ENCODE results near the gene CDC45.

The CDC45 gene

DNA sequence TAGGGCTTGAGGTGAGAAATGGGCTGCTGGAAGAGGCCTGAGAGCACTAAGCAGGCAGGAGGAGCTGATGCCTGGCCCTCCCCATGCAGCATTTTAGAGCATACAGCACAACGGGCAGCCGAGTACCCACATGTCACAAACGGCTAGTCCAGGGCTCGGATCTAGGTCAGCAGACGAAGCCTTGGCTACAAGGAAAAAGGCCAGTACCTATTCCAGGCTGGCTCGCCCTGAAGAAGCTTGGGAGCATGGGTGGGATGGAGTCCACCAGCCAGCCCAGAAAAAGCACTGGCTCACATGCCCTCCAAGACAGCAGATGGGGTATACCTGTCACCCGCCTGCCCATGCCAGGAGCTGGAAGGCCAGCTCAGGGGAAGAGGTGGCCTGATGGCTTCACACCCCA is 10.3 kb upstream of the CDC45 start:
- DNase-seq (ENCODE audit: low read depth): no peak

DNA sequence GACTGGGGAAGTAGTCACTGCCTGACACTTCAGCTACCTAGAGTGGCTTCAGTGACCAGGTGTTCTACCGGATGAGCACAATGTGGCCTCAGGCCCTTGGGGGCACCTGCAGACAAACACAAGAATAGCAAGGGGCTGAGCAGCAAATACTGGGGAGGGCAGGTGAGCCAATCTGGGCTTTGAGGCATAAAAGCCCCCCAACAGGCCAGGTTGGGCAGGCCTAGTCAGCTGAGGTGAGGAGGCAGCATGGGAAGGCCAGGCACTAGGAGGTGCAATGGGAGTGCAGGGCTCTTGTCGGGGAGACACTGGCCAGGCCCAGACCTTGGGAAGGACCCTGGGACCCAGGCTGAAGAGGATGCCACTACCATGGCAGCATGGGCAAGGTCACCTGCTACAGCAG is 9.7 kb upstream of the CDC45 start:
- DNase-seq (ENCODE audit: low read depth): no peak

DNA sequence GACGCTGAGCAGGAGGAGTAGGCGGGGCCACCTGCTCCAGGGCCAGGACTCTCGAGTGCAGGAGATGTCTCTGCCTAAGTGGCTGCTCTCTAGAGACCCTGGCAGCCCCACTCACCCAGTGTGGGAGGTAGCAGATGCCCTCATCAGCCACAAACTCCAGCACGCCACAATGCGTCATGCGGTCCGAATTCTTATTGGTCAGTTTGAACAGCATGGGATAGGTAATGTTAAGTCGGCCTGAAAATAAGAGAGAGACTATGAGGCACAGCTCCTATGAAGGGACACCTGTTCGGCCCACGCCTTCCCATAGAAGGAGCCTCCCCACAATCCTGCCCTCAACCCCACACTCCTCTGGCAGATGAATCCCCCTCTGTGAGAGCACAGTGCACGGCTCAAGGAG is 8.1 kb upstream of the CDC45 start:
- no peak for DNase-seq (ENCODE audit: low read depth)

DNA sequence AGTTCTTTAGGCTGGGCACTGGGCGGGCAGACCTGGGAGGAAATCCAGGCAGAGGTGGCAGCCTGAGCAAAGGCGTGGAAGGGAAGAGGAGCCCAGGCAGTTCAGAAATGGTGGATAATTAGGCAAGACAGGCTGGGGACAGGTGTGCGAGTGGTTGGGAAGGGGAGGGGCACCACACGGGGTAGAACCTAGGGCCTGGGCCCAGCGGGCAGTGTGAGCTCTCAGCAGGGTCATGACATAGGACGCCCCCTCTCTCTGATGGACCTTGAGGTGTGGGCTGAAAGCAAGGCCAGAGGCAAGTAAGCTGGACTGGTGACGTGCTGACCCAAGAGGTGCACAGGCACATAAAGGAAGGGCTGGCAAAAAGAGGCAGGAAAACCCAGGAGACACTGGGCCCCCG is 7.5 kb upstream of the CDC45 start:
- DNase-seq (ENCODE audit: low read depth): no peak

DNA sequence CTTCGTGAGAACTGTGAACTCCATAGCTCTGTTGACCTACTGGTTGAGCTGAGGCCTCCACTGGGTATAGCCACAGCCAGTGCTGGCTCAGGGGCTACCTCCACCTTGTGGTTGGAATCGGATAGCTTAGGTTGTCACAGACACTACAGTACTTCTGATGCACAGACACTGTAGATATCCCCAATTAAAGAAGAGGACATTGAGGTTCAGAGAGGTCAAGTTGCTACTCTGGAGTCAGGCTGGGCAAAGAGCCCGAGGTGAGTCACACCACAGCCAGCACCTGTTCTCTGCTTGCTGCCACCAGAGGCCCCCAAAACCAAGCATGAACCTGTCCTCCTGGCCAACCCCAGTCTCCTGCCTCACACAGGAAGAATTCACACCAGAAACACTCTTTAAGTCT is 6.1 kb upstream of the CDC45 start:
- DNase-seq (ENCODE audit: low read depth): no peak

DNA sequence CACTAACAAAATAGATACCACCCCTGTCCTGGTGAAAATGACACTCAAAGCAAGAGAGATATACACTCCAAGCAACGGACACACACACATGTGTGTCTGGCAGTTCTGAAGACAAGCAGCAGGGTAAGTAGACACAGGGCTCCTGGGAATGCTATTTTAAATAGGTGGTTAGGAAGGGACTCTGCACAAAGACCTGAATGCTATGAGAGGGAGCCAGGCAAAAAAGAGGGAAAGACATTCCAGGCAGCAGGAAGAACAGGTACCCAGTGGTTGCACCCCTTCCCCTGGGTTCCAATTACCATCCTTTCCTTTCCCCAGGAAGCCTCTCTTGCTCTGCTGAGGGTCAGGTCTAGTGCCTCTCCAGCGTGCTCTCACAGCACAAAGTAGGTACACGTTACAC is 3.7 kb upstream of the CDC45 start:
- no peak for DNase-seq (ENCODE audit: low read depth)

DNA sequence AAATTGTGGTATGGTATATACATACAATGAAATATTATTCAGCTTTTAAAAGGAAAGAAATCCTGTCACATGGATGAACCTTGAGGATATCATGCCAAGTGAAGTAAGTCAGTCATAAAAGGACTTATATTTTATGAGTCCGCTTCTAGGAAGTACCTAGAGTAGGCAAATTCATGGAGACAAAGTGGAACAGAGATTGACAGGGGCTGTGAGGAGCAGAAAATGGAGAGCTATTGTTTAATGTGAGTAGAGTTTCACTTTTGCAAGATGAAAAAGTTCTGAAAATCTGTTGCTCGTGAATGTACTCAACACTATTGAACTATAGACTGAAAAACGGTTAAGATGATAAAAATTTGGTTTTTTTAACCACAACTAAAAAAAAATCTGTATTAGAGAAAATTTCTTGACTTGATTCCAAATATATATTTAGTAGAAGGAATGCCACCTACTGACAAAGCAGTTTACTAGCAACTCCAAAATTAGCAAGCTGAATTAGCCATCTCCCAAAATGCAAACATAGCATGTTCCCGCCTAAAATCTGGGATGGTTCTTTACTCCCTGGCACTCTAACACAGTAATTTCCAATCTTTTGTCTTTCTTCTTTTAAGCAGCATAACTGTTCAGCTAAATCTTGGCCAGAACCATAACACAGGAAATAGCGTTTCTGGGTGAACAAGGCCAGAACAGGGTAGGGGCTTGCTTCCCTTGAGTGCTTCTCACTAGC is 2.2 kb upstream of the CDC45 start:
- no peak for DNase-seq (ENCODE audit: low read depth)

DNA sequence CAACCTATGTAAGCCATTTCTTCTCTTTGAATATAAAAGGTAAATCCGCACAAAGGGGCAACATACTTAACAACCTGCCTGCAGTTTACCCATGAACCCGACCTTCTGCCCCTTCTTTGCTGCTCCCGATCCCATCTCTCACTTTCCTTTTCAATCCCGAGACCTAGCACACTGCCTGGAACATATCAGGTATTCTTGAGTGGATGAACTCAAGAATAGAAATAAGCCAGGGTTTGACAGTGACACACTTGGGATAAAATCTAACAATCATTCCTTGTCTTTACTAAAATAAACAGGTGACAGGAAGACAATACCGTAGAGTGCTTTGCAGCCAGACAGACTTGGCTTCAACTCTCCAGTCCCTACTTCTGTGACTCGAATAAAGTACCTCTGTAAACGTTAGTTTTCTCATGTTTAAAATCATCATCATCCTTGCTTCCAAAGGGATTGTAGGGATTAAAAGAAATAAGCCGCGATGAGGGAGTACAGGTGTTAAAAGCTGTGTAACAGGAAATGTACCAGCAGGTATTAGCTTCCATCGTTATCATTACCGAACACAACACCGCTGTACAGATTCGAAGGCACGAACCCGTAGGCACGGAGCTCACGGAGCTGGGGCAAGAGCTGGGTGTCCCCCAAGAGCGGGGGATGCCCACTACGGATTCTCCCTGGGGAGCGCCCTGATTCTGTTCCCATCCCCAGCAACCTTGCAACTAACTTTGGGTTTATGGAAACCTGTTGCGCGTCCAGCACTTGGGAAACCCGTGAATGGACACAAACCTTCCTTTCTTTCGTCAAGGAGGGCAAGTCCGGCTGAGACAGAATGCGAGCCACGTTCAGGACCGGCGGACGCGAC is 1.4 kb upstream of the CDC45 start:
- peak; percentile 4 for DNase-seq (ENCODE audit: low read depth)

DNA sequence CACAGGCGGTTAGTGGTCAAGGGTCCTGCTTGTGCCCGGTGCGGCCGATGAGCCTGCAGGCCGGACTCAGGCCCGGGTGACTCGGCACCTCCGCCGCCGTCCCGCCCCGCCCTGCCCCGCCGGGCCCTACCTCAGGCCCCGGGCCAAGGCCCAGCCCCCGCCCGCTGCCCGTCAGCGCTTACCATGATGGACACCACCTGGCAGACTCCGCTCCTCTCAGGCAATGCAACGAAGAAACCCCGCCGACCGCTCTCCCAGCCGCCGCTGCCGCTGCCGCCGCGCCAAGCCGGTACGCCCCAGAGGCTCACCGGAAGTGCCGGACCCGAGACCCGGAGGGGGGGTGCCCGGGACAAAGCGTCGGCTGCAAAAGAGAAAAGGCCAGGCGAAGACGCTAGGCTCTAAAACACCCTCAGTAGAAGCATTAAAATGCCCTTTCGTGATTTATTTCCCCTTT is 792 bp upstream of the CDC45 start, which contains the start of gene UFD1:
TSS of gene UFD1 (minus strand) at position 293 of the 454 bp plus-strand sequence. CDS start at position 185, 108 bp downstream.
- peak; percentile 74 for DNase-seq (ENCODE audit: low read depth)

DNA sequence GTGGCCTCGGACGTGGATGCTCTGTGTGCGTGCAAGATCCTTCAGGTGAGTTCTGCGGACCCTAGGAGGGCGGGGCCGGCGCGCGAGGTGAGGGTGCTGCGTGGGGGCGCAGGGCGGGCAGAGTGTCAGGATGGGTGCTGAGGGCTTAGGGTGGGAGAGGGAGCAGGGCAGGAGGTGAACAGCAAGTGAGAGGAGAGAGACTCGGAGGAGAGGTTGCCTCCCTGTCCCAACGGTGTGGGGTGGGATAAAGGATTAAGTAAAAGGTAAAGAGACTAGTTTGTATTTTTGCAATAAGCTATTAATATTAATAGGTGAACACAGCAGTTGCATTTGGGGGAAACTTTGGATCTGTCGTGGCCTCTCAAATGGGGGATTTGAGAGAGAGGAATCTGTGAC is 451 bp downstream of the CDC45 start:
- DNase-seq (ENCODE audit: low read depth): peak; percentile 0

DNA sequence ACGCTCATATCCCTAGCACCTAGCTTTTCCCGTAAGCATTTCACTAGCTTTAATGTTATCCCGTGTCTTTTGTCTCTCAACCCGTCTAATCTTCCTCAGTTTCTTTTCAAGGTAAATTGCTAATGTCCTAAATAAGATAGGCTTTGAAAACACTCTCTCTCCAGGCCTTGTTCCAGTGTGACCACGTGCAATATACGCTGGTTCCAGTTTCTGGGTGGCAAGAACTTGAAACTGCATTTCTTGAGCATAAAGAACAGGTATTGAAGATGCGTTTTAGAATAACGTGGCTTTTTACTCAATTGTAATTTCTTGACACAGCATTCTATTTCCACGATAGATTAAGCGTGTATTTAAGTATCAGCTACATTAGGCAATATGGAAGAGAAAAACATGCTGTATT is 1.1 kb downstream of the CDC45 start:
- no peak for DNase-seq (ENCODE audit: low read depth)

DNA sequence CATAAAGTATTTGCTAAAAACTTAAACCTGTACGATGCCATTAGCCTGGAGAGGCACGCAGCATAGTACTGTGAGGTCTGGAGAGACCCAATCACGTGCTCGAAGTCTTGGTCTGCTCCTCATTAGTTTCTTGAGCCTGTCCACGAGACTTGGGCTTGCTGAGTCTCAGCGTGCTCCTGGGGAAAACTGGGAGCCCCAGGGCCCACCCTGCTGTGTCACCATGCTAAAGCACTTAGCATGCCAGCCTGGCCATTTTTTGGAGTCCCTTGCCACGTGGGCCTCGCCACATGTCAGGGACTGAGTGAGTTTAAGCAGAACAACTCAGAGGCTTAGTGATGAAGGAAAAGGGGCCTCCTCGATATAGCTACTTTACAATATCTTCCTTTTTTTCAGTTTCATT is 2.6 kb downstream of the CDC45 start:
- DNase-seq (ENCODE audit: low read depth): no peak

DNA sequence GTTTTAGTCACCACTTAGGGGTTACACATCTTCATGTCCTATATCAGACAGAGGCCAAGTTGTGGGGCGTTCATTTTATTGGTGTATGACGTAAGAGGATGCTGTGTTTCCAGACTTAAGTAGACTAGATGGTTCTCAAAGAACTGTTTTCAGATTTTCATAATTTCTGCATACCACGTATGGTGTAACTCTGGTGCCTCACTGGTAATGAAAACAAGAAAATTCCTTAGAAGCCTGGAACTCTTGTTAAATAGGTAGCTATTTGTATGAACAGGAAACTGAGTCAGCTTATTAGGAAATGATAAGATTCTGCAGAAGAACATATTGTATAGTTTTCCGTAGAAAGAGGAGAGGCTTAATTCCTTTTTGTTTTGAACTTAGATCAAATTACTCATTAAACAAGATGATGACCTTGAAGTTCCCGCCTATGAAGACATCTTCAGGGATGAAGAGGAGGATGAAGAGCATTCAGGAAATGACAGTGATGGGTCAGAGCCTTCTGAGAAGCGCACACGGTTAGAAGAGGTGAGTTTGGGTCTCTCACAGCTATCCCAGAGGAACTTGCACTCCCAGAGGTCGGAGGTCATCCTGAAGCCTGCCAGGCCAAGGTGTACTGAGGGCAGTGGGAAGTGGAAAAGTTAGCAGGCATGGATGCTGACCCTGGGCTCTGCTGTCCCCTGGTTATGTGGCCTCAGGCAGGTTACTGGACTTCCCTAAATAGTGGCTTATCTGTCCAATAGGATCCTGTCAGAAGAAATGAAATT is 3.9 kb downstream of the CDC45 start:
- no peak for DNase-seq (ENCODE audit: low read depth)

DNA sequence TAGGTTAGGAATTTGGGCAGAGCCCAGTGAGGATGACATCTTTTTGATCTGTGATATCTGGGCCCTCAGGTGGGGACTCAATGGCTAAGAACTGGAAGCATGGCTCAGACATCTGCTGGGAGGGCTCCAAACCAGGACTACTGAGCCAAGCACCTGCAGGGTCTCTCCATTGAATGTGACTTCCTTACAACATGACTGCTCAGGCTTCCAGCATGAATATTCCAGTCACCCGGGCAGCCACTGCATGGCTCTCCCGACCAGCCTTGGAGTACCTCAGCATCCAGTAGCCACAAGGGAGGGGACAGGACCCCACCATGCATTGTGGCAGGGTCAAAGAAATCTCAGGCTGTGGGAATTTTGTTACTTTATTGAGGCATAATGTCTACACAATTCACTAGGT is 8.6 kb downstream of the CDC45 start:
- no peak for DNase-seq (ENCODE audit: low read depth)

DNA sequence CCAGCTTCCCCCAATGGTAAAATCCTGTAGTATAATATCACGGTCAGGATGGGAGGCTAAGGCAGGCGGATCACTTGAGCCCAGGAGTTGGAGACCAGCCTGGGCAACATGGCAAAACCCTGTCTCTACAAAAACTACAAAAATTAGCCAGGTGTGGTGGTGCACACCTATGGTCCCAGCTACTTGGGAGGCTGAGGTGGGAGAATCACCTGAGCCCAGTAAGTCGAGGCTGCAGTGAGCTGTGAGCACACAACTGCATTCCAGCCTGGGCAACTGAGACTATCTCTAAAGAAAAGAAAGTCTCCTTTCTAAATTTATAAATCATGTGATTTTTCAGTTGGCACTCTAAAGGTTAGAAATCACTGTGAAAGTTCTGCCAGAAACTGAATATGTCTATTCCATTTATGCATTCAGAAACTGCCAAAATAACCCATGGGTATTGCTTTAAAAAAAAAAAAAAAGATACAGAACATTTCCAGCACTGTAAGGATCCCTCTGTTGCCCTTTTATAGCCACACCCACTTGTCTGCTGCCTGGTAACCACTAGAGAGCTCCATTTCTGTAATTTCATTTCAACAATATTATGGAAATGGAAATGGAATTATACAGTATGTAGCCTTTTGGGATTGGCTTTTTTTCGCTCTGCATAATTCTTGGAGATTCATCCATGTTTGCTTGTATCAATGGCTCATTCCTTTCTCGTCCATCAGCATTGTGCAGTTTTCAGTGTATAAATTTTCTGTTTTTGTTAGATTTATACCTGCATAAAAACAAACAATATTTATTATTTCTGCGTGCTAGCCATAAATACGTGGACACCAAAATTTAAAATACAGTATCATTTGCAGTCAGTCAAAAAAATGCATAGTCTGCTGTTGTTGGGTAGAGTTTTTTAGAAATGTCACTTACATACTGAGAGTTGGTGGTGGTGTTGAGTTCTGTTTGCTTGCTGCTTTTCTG is 9.4 kb downstream of the CDC45 start:
- no peak for DNase-seq (ENCODE audit: low read depth)

DNA sequence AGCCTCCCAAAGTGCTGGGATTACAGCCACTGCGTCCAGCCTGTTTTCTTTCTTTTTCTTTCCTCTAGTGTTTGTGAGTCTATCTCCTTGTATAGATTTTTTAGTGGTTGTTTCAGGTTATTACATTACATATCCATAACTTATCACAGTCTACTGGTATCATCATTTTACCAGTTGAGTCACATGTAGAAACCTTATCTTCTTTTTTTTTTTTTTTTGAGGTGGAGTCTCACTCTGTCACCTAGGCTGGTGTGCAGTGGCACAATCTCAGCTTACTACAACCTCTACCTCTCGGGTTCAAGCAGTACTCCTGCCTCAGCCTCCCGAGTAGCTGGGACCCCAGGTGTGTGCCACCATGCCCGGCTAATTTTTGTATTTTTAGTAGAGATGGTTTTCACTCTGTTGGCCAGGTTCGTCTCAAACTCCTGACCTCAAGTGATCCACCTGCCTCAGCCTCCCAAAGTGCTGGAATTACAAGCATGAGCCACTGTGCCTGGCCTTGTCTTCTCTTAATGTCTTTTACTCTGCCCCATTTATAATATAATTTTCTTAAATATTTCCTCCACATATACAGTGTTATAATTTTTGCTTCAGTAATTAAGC is 11.0 kb downstream of the CDC45 start:
- DNase-seq (ENCODE audit: low read depth): no peak

DNA sequence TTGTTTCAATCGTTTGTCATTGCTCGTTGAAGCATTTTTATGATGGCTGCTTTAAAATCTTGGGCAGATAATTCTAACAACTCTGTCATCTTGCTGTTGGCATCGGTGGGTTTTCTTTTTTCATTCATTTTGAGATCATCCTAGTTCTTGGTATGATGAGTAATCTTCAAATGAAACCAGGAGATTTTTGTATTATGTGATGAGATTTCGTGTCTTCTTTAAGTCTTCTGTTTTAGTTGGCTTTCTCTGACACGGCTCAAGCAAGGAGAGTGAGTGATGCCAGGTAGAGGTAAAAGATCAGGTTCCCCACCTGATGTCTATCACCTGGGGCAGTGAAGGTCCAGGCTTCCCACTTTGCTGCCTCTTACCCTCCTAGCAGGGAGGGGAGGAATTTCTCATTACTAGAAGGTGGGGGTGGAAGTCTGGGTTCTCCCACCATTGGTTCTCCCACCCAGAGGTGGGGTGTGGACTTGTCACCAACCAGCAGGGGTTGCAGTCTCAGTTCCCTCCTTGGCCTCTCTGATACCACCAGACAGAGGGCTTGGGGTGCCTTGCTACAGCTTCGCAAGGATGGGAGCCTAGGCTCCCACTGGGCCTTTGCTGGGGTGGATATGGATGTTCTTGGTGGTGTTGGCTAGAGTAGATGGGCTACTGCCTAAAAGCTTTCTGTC is 12.9 kb downstream of the CDC45 start:
- no peak for DNase-seq (ENCODE audit: low read depth)

DNA sequence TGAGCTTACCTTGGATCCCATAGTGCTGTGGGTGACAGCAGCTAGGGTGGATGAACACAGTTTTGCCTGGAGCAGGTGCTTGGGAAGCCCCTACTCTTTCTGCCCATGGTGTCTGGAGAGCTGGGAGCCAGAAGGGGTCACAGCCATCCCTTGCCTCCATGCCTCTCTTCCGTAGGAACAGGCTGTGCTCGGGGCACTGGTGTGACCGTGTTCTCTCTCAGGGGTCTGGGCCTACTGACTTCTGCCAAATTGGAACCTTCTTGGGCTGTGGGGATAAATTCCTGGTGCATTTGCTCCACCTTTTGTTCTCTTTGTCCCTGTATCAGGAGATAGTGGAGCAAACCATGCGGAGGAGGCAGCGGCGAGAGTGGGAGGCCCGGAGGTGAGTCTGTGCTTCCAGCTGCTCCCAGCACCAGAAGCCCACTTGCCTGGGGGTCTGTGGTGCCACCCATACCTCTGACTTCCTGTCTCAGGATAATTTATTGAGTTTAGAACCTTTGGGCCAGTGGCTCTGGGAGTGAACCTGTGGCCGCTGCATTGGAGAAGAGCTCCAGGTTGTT is 14.4 kb downstream of the CDC45 start:
- DNase-seq (ENCODE audit: low read depth): no peak

DNA sequence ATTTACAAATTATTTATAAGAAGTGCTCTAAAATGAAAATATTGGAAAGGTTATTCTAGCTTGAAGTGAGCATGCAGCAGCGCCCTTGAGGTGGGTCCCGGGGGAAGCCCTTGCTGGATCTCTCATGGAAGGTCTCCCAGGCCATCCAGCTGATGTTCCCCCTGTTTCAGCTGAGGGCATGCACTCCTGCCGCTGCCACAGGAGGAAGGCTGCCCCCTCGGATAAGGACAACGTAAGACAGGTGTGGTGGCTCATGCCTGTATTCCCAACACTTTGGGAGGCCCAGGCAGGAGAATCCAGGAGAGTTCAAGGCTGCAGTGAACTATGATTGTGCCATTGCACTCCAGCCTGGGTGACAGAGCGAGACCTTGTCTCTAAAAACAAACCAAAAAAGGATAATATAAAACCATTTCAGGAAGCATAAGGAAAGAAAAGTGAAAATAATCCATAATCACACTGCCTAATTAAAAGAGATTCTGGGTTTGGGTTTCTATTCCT is 15.0 kb downstream of the CDC45 start:
- DNase-seq (ENCODE audit: low read depth): no peak

Measured in stimulated activated CD8-positive, alpha-beta memory T cell treated with anti-CD3 and anti-CD28 coated beads, Interleukin-4, amount 100 ng/mL, for 24 hours (primary cell).